HG03097 (cell line): ENCODE measurements around the gene CREBL2.

Source experiments
- ATAC-seq: cut with Tn5 transposase; IDR thresholded peaks from one replicate; pipeline ENCODE4 v1.9.1; 2021; ENCODE audit not compliant: unreplicated experiment, low FRiP score

Gene CREBL2

DNA sequence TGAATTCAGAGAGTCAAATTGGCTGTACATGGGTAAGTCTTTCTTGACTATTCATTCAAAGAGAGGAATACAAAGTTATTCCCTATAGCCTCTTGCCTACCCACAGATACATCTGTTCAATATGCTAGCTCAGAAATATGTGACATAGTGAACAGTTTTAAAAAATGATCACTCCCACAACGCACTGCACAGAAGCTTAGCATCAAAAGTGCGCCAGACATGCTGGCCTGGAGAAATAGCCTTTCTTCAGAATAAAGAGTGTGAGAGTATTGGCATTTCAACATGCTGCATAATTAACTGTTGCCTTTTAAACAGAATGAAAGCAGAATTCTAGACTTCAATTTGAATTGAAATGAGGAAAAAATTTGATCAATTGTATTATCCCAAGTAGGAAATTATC lies 57.3 kb downstream of the CREBL2 start:
- ATAC-seq = no peak

- ATAC-seq = no peak
These were observed 60.4 kb downstream of the CREBL2 start for GRCh38 chr12:12671850-12672660.

DNA sequence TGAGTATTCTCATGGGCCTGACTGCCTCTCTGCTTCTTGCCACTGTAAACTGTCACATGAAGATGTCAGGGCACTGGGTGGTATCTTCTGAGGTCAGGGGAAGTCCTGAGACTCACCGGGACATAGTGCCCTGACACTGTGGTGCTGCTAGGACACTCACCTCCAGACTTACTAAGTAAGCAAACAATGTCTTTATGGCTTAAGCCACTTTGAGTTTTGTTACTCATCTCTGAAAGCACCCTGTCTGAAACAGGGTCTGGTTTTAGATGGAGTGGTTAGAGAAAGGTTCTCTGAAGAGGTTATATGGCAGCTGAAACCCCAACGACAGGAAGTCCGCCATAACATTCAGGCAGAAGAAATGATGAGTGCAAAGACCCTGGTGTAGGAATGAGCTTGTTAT lies 61.6 kb downstream of the CREBL2 start:
- no peak for ATAC-seq

DNA sequence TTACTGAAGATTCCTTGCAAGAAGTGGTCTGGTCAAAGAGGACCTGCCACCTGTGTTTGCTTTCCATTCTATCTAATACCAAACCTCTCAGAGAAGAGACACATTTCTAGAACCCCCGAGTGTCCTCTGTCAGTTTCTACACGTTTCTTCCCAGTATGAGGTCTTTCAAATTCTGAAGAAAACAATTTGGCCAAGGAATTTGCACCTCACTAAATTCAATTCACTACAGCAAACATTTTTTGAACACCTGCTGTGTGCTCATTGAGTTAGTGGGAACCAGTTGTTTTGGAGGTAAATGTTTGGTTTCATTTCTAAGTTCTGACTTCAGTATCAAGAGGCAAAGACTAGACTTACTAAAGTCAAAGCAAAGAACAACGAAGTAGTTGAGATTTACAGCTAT lies 64.9 kb downstream of the CREBL2 start:
- no peak for ATAC-seq

DNA sequence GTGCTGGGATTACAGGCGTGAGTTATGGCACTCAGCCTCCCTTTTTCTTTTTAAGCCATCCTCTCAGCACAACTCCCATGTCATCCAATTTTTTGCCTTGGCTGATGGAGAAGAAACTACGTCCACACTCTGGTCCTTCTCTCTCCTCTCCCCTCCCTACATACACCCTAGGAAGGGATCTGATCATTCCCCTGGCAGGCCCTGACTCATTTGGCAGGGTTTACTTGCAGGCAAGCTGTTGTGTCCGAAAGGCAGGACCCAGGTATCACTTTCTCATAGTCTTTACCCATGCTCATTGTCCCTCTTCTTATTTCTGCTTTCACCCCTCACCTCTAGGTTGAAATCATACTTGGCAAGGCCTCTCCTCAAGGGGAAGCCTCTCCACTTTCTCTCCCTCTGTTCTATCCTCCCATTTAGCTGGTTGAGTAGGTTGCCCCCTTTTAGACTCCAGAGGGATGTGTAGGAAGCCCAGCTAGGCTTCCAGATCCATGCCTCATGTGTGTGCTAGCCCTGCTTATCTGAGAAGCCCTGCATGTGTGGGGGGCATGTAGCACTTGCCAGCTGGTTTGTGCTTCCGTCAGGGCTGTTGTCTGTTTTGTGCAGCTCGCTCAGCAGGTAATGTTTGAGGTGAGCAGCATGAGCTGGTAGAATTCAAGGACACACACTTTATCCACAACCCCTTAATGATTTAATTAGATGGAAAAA lies 69.5 kb downstream of the CREBL2 start:
- ATAC-seq = no peak

DNA sequence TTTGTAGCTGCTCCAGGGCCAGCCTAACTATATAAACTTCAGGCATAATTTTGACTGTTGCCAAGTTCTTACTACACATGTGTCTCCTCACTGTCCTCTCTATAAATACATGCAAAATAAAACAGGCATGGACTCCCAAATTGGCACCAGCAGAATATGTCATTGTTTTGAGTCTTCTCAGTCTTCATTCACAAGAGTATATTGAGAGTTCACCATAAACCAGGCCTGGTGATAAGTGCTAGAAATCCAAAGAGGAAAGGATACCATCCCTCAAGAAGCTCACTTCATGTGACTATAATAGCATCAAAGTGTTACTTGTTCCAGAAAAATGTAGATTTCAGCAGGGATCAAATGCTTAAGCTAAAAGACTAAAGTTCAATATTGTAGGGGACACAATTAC lies 70.6 kb downstream of the CREBL2 start:
- ATAC-seq = no peak

DNA sequence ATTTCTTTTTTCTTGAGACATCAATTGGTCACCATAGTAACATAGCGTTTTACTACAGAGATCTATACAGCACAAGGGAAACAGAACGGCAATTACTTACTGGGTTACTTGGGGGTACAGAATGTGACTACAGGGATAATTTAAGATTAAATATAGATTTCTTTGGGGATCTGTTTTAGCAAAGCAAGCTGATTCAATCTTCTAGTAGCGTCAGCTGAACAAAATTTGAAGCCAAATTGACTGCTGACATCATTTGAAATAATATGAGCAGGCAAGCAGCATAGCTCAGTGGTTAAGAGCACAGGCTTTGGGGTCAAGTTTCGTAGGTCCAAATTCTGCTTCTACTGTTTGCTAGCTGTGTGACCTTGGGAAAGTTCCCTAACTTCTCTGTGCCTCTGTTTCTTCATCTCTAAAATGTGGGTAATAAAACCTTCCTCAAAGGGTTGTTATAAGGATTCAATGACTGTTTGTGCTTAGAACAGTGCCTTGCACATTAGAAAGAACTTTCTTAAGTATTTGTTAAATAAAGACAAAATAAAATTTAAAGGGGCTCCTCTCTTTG lies 71.5 kb downstream of the CREBL2 start:
- no peak for ATAC-seq

DNA sequence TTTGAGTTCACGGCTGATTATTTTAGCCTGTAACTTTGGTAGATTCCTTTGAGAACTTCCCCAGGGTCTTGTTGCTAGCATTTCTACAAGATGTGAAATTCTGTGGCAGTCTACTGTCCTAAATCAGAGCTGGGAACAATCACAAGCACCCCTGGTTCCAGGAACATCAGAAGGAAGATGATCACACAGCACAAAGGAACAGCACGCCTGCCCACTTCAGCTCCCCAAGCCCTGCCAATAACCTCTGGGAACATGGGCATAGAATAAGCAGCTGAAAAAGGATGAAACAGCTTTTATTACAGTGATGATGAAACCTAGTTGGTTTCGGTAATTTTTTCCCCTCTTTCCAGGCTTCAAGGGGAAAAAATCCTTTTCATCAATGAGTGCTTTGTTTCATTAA lies 72.0 kb downstream of the CREBL2 start:
- no peak for ATAC-seq

DNA sequence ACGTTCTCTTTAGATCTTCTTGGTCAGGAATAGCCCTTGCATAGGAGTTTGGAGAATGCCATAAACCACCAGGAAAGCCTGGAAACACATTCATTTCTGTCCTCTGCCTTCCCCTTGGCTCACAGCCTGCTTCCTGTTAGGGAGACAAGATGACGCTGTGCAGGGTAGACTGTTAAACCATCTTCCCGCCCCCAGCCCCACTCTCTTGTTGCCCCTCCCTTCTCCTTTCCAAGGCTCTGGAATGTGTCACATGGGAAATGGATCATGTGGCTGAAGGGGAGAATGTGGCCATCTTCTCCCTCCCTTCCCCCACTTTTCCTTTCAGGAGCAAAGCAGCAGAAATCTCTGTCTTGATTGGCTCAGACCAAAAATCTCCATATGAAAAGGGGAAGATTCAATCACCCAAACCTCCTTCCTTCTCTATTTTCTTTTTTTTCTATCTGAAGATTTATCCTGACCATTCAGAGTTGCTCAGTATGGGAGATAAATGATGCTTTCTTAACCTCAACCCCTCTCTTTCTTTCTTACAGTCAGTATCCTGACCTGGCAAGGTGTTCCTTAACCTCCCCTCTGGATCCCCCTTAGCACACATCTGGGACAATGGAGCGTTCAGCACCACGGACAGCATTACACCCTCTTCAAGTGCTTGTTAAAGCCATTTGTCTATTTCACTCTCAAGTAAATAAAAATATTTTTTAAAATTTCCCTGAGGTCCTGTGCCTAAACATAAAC lies 72.9 kb downstream of the CREBL2 start:
- no peak for ATAC-seq

GRCh38 chr12:12685305-12685704 lies 73.6 kb downstream of the CREBL2 start:
- no peak for ATAC-seq

- no peak for ATAC-seq
These were observed 74.8 kb downstream of the CREBL2 start for GRCh38 chr12:12686472-12686871.

GRCh38 chr12:12686925-12687324 lies 75.2 kb downstream of the CREBL2 start:
- no peak for ATAC-seq

DNA sequence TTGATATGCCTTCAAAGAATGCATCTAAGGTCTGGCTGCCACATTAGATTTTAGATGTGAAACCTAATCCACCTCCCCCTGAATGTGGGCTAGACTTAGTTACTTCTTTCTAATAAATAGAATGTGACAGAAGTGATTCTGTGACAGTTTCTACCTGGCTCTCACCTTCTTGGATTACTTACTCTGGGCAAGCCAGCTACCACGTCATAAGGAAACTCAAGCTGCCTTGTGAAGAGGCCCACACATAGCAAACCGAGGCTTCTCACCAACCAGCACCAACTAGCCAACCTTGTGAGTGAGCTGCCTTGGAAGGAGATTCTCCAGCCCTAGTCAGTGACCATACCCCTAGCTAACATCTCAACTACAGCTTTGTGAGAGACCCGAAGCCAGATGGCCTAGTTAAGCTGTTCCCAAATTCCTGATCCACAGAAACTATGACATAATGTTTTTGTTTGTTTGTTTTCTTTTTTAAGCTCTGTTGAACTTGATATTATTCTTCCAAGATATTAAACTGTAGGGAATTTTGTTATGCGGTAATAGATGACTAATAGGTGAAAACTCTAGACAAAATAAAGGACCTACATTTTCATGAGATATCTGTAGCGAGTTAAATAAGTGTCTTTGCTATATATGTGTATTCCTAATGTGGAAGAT lies 78.1 kb downstream of the CREBL2 start:
- ATAC-seq = no peak

GRCh38 chr12:12691549-12691948 lies 79.9 kb downstream of the CREBL2 start:
- ATAC-seq = no peak

GRCh38 chr12:12693111-12693671 lies 81.5 kb downstream of the CREBL2 start:
- ATAC-seq = no peak
